AG09309 (cell line): Measurements from ENCODE around the gene KCNA2.

Experiments used
- DNase-seq: peaks from one replicate; pipeline ENCODE4 v3.0.0-alpha.2; 2010; ENCODE audit warnings: low read depth
- H3K4me3 ChIP-seq: 2 replicates; pipeline ENCODE4 v1.5.1; 2011; ENCODE audit warnings: mild to moderate bottlenecking, low read depth, low read length, moderate library complexity; ENCODE audit not compliant: control insufficient read depth
- TF ChIP-seq, protein P1 (sequence below): IDR thresholded peaks from 2 replicates; pipeline ENCODE4 v1.5.1; 2011; ENCODE audit warnings: mild to moderate bottlenecking, low read depth, low read length, inconsistent platforms; ENCODE audit not compliant: insufficient read depth, control insufficient read depth; ENCODE audit errors: missing control alignments

Gene KCNA2

DNA sequence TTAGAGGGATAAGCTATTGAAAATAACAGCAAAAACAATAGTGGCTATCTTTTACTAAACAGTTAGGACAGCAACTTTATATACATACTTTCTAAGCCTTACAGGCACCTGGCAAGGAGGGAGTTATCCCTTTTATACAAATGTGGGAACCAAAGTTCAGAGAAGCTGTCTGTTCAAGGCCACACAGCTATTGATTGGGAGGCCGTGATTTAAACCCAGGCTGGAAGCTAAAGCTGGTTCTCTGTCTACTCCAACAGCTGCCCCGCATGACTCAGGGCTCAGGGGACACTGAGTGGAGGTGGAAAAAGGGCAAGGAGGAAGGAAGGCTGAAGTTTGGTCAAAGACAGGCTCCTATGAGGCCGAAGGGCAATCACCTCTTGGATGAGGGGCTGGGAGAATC is 26.7 kb downstream of the KCNA2 start:
- H3K4me3 ChIP-seq, result no peak overlapping the region

DNA sequence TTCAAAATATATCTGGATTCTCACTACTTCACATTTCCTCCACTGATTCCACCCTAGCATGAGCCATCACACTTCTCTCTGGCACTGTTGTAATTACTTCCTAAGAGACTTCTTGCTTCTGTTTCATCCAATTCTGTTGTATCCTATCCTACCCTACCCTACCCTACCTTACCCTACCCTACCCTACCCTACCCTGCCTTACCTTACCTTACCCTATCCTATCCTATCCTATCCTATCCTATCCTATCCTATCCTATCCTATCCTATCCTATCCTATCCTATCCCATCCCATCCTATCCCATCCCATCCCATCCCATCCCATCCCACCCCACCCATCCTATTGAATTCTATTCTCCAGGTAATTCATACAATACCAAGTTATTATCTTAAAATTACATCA is 29.7 kb downstream of the KCNA2 start:
- no peak for DNase-seq
- no peak overlapping the region for H3K4me3 ChIP-seq
- TF ChIP-seq, protein P1, sequence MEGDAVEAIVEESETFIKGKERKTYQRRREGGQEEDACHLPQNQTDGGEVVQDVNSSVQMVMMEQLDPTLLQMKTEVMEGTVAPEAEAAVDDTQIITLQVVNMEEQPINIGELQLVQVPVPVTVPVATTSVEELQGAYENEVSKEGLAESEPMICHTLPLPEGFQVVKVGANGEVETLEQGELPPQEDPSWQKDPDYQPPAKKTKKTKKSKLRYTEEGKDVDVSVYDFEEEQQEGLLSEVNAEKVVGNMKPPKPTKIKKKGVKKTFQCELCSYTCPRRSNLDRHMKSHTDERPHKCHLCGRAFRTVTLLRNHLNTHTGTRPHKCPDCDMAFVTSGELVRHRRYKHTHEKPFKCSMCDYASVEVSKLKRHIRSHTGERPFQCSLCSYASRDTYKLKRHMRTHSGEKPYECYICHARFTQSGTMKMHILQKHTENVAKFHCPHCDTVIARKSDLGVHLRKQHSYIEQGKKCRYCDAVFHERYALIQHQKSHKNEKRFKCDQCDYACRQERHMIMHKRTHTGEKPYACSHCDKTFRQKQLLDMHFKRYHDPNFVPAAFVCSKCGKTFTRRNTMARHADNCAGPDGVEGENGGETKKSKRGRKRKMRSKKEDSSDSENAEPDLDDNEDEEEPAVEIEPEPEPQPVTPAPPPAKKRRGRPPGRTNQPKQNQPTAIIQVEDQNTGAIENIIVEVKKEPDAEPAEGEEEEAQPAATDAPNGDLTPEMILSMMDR, result no peak

More for the DNA sequence above, 26.7 kb downstream of the KCNA2 start:
- DNase-seq, result no peak
- TF ChIP-seq, protein P1, result no peak

DNA sequence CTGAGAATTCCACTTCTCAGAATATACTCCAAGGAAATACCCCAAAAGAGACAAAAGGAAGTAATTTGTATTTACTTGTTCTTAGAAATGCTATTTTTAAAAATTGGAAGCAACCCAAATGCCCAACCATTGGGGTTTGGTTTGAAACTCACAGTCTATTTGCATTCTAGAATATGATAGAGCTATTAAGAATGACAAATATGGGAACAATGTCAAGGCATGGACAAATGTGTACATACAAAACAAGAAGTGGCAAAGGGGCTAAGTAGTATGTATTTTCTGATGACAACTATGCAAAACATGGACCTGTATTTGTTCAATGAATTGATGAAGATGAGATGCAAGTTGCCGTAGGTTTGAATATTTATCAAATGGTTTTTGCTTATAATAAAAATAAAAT is 32.8 kb downstream of the KCNA2 start:
- TF ChIP-seq, protein P1, result no peak
- no peak overlapping the region for H3K4me3 ChIP-seq
- no peak for DNase-seq

DNA sequence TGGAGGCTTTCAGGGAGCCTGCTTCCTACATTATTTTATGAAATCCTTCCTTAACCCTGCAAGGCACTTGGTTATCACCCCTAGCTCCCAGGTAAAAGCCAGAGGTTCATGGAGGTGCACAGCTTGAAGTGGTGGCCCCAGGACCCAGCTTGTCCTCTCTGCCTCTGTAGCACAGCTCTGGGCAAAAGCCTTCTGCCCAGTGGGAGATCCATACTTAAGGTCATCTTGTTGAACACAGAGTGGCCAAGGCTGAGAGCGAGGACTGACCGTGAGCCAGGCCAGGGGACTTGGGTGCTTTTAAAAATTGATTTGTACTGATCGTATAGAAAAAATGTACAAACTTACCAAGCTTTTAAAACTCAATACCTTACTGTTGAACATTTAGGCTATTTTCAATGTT is 33.4 kb downstream of the KCNA2 start:
- DNase-seq, result no peak
- TF ChIP-seq, protein P1, result no peak
- no peak overlapping the region for H3K4me3 ChIP-seq

DNA sequence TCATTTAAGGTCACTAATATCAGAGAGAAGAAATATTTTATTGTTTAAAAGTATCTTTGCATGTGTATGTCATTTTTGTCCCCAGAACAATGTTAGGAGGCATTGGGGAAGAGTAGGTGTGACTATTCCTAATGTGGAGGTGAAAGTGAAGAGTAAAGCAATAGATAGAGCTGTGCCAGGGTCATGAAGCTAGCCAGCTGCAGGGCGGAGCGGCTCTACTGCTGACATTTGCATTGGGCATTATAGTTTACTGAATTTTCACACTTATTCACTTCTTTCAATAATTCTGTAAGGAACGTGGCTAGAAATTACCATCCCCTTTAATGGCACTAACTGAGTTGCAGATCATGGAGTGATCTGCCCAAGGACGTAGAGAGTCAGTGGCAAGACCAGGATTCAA is 35.3 kb downstream of the KCNA2 start:
- no peak for DNase-seq
- no peak overlapping the region for H3K4me3 ChIP-seq
- TF ChIP-seq, protein P1, result no peak

DNA sequence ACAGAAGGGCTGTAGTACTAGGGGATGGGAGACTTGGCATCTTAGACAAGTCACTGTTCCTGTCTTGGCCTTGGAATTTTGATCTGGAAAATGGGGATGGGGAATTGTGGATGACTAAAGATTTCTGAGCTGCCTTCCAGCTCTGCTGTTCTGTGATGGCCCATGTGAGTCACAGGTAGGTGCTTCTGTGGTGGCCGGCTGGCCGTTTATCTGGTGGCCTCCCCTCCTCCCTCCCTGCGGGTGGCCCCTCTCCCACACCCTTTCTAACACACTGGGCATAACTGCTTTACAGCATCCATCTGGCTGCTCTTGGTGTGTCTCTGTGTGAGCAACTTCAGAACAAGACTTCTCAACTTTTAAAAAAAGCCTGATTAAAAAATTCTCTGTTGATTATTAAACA is 35.9 kb downstream of the KCNA2 start:
- TF ChIP-seq, protein P1, result no peak
- H3K4me3 ChIP-seq, result no peak overlapping the region
- no peak for DNase-seq

DNA sequence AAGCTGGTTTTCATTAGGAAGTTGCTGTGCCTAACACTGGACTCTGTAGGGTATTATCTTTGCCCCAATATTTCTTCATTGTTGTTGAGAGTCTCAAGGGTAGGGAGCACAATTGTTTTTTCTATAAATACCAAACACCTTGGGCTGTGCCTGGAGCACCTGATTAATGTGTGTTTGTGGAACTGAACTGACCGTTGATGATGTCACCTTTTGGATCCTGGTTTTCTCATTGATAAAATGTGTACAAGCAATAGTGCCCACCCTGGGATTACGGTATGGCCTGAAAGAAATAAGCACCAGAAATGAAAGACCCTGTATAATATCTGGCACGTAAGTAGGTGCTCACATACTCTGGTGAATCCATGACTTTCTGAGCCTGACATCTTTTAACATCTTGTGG is 39.3 kb downstream of the KCNA2 start:
- TF ChIP-seq, protein P1, result no peak
- no peak for DNase-seq
- no peak overlapping the region for H3K4me3 ChIP-seq
